Measurements from ENCODE around the gene MCMBP.

MCMBP gene

GRCh38 chr10:119872860-119873681, 428 bp upstream of the MCMBP start (continued):
- TF ChIP-seq, protein P1, sequence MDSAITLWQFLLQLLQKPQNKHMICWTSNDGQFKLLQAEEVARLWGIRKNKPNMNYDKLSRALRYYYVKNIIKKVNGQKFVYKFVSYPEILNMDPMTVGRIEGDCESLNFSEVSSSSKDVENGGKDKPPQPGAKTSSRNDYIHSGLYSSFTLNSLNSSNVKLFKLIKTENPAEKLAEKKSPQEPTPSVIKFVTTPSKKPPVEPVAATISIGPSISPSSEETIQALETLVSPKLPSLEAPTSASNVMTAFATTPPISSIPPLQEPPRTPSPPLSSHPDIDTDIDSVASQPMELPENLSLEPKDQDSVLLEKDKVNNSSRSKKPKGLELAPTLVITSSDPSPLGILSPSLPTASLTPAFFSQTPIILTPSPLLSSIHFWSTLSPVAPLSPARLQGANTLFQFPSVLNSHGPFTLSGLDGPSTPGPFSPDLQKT (IDR thresholded peaks at IDR 0.05; ENCODE audit: borderline replicate concordance, low read depth, low read length): no peak
- no peak for TF ChIP-seq ZNF510 (tag by site-specific recombination; IDR thresholded peaks at IDR 0.05; ENCODE audit: insufficient replicate concordance)
- TF ChIP-seq WT1 (tag by site-specific recombination; IDR thresholded peaks at IDR 0.05): no peak
- no peak for TF ChIP-seq ZNF792 (tag by site-specific recombination; IDR thresholded peaks at IDR 0.05)
- TF ChIP-seq, protein P2, sequence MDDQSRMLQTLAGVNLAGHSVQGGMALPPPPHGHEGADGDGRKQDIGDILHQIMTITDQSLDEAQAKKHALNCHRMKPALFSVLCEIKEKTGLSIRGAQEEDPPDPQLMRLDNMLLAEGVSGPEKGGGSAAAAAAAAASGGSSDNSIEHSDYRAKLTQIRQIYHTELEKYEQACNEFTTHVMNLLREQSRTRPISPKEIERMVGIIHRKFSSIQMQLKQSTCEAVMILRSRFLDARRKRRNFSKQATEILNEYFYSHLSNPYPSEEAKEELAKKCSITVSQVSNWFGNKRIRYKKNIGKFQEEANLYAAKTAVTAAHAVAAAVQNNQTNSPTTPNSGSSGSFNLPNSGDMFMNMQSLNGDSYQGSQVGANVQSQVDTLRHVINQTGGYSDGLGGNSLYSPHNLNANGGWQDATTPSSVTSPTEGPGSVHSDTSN (CRISPR knock-in tag; IDR thresholded peaks at IDR 0.05): peak; percentile 95
- TF ChIP-seq ZNF544 (tag by site-specific recombination; IDR thresholded peaks at IDR 0.05): no peak
- no peak for TF ChIP-seq ZNF423 (tag by site-specific recombination; IDR thresholded peaks at IDR 0.05)
- TF ChIP-seq ZBTB10 (tag by site-specific recombination; IDR thresholded peaks at IDR 0.05): 0 out of 2 replicates have a peak, but pooled peaks have one; percentile 22
- TF ChIP-seq, protein P3, sequence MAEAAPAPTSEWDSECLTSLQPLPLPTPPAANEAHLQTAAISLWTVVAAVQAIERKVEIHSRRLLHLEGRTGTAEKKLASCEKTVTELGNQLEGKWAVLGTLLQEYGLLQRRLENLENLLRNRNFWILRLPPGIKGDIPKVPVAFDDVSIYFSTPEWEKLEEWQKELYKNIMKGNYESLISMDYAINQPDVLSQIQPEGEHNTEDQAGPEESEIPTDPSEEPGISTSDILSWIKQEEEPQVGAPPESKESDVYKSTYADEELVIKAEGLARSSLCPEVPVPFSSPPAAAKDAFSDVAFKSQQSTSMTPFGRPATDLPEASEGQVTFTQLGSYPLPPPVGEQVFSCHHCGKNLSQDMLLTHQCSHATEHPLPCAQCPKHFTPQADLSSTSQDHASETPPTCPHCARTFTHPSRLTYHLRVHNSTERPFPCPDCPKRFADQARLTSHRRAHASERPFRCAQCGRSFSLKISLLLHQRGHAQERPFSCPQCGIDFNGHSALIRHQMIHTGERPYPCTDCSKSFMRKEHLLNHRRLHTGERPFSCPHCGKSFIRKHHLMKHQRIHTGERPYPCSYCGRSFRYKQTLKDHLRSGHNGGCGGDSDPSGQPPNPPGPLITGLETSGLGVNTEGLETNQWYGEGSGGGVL (tag by site-specific recombination; IDR thresholded peaks at IDR 0.05): no peak
- TF ChIP-seq, protein P4, sequence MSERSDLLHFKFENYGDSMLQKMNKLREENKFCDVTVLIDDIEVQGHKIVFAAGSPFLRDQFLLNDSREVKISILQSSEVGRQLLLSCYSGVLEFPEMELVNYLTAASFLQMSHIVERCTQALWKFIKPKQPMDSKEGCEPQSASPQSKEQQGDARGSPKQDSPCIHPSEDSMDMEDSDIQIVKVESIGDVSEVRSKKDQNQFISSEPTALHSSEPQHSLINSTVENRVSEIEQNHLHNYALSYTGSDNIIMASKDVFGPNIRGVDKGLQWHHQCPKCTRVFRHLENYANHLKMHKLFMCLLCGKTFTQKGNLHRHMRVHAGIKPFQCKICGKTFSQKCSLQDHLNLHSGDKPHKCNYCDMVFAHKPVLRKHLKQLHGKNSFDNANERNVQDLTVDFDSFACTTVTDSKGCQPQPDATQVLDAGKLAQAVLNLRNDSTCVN (tag by site-specific recombination; optimal IDR thresholded peaks at IDR 0.05): peak; percentile 76
- TF ChIP-seq SP2 (tag by site-specific recombination; IDR thresholded peaks at IDR 0.05): peak; percentile 45
- TF ChIP-seq ZNF785 (tag by site-specific recombination; IDR thresholded peaks at IDR 0.05): no peak
- TF ChIP-seq ZNF19 (tag by site-specific recombination; IDR thresholded peaks at IDR 0.05; ENCODE audit: low read depth): no peak
- no peak for TF ChIP-seq ZSCAN16 (tag by site-specific recombination; IDR thresholded peaks at IDR 0.05)
- no peak for TF ChIP-seq HIC1 (tag by site-specific recombination; IDR thresholded peaks at IDR 0.05)
- no peak for TF ChIP-seq ZNF391 (tag by site-specific recombination; IDR thresholded peaks at IDR 0.05; ENCODE audit: borderline replicate concordance, low read depth)
- TF ChIP-seq ZNF292 (tag by site-specific recombination; IDR thresholded peaks at IDR 0.05; ENCODE audit: borderline replicate concordance, low read depth): no peak
- no peak for TF ChIP-seq ZNF16 (tag by site-specific recombination; IDR thresholded peaks at IDR 0.05; ENCODE audit: low read depth)
- peak; percentile 28; the same call in 1 of the 2 replicates for TF ChIP-seq ZNF76 (tag by site-specific recombination; IDR thresholded peaks at IDR 0.05; ENCODE audit: borderline replicate concordance, low read depth)
- no peak for TF ChIP-seq TSHZ1 (tag by site-specific recombination; IDR thresholded peaks at IDR 0.05; ENCODE audit: borderline replicate concordance)
- no peak for TF ChIP-seq ZNF768 (tag by site-specific recombination; IDR thresholded peaks at IDR 0.05)
- no peak for TF ChIP-seq ZBTB6 (tag by site-specific recombination; IDR thresholded peaks at IDR 0.05)

Data from HEK293 (cell line).